Stimulated activated CD8-positive, alpha-beta memory T cell treated with anti-CD3 and anti-CD28 coated beads, Interleukin-4, amount 100 ng/mL, for 4 hours (primary cell): ENCODE results near the gene CCDC85B.
A peak's percentile ranks its signal among the peaks of the same experiment; 100 is the strongest.

Experiments used
- DNase-seq, 2 donors: peaks; one replicate each; pipeline ENCODE4 v3.0.0-alpha.2; 2020; ENCODE audit warnings: low read depth in 2 of 2, low spot score in 1 of 2

Gene CCDC85B

DNA sequence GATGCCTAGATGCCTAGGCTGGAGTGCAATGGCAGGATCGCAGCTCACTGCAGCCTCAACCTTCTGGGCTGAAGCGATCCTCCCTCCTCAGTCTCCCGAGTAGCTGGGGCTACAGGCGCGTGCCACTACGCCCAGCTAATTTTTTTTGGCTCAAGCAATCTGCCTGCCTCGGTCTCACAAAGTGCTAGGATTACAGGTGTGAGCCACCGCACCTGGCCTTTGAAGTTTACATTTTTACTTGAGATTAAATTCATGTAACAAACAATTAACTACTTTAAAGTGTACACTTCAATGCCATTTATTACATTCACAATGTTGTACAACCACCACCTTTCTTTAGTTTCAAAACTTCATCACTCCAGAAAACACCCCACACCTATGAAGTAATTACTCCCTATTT is 13.2 kb downstream of the CCDC85B start:
- DNase-seq = no peak

- DNase-seq = no peak
Observed at GRCh38 chr11:65906602-65907001, 16.1 kb downstream of the CCDC85B start.

- no peak for DNase-seq
Observed at GRCh38 chr11:65907878-65908277, 17.4 kb downstream of the CCDC85B start.

GRCh38 chr11:65911682-65912568 is 21.5 kb downstream of the CCDC85B start:
- DNase-seq = no peak

- no peak for DNase-seq
Observed at GRCh38 chr11:65912845-65913244, 22.4 kb downstream of the CCDC85B start.

- no peak for DNase-seq
Observed at GRCh38 chr11:65915101-65915820, 24.8 kb downstream of the CCDC85B start.

DNA sequence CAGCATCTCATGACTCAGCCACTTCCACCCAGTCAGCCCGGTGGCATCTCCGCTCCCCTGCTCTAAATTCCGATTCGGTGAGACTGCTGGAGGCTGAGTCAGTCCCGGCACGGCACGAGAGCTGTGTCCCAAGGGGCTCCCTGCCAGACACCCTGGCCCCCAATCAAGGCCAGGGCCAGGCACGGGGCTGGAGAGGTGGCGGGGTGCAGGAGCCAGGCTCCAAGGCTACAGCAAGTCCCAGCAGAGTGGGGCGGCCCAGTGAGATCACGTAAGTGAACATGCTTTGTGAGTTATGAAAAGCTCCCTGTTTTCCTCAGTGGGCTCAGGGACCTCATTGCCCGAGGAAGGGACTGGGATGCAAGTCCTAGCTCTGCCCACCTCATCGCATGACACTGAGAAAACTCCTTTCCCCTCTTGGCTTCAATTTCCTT is 25.4 kb downstream of the CCDC85B start:
- no peak for DNase-seq

GRCh38 chr11:65916391-65916790 is 25.9 kb downstream of the CCDC85B start:
- no peak for DNase-seq

GRCh38 chr11:65917077-65917433 is 26.6 kb downstream of the CCDC85B start:
- no peak for DNase-seq

DNA sequence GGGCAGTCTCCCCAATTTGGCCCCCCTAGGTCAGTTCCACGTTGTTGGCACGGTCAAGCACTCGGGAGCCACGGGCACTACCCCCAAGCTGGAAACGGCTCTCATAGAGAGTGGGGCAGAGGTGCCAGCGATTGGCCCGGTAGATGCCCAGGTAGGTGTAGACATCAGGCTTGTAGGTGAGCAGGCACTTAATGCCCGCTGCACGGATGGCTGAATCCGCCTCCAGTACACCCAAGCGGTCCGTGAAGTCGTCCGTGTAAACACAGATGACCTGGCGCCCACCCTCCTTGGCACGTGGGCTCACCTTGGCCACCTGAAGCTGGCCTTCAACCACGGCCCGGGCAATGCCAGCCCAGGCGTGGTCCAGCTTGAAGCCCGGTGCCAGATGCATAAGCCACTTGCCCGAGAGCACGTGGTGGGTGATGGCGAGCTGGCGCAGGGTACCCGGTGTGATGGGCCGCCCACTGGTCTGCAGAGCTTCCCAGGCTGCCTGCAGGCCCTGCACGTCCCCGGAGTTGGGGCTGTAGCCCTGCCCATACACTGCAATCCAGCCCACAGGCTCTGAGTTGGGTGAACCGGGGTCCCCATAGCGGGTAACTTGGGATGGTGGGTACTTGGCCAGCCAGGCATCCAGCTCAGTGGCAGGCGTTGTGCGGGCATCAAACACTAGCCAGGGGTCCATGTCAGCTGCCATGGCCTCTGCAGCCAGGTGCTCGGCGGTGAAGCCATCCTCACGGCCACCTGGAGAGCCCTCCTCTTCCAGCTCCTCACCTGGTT is 27.1 kb downstream of the CCDC85B start:
- DNase-seq = no peak

DNA sequence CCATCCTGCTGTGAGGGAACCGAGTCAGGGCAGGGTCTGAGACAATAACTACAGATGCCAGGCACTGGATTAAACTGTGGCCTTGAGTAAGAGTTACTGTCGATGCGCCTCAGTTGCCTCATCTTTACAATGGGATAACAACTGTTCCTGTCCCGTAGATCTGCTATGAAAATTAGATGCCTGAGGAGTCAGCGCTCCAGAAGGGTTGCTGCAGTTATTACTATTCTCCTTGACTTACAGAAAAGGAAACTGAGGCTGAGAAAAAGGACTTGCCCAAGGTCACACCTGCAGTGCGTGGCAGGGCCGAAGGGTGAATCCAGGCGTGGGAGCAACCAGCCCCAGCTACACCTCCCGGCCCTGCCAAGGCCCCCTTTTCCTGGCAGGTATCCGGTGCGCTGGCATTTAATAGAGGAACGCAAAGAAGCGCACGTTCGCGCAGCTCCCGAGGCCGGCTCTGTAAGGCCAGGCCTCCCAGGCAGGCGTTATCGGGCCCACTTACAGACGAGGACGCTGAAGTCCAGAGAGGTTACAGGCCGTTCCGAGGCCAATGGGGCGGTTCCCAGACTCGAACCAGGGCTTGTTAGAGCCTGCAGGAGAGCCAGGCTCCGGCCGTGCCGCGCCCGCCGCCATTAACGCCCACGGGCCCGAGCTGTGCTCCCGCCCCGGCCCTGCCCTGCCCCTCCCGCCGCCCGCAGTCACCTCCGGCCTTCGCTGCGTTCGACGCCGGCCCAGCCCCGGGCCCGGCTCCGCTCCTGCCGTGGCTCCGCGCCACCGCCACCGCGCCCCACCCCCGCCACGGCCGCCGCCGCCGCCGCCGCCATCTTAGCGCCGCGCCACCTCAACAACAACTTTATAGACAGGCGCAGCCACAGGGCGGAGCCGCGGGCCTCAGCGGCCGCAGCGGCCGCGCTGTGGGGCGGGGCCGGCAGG is 28.0 kb downstream of the CCDC85B start, which contains the start of gene C11orf68:
TSS of gene C11orf68 (minus strand) at position 852 of the 930 bp plus-strand sequence. CDS start at position 821, 31 bp downstream.
- no peak for DNase-seq

GRCh38 chr11:65919141-65919572 is 28.7 kb downstream of the CCDC85B start, which contains the start of gene DRAP1:
Gene DRAP1, plus strand, starts transcription at chr11:65919426. Its CDS starts 76 bp downstream, at chr11:65919502.
- DNase-seq = peak; percentile 97 to 99

GRCh38 chr11:65919573-65920371 is 29.3 kb downstream of the CCDC85B start:
- DNase-seq = peak in 1 of 2 donors; percentile 44

DNA sequence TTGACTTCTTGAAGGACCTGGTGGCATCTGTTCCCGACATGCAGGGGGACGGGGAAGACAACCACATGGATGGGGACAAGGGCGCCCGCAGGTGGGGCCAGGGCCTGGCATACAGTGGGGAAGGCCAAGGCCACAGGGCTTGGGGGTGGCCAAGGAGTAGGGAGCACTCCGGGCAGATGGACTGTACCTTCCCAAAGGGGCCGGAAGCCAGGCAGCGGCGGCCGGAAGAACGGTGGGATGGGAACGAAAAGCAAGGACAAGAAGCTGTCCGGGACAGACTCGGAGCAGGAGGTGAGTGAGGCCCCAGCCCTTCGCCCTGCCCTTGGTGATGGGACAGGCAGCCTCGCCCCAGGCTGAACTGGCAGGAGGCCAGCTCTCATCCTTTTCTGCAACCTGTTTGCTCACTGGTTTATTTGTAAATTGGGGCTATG is 29.9 kb downstream of the CCDC85B start:
- DNase-seq = no peak

DNA sequence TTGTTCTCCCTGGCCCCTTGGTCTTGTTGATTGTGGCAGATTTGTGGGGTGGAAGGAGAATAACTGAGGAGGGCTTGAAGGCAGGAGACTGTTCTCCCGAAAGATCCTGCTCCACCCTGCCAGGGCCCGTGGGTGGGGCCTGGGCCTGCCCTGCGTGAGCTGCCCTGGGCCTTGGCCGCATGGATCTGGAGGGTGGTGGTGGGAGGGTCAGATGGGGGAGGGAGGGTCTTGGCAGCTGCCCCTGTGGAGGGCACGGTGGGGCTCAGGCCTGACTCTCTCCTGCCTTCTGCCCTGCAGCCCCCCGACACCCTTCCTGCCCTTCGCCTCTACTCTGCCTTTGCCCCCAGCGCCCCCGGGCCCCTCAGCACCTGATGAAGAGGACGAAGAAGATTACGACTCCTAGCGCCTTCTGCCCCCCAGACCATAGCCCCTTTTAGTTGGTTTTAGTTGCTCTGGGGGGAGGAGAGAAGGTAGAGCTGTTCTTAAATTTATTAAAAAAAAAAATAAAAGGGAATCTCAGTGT is 30.6 kb downstream of the CCDC85B start:
- DNase-seq = no peak

GRCh38 chr11:65921876-65922275 is 31.4 kb downstream of the CCDC85B start:
- no peak for DNase-seq

- no peak for DNase-seq
Observed at GRCh38 chr11:65922565-65922964, 32.1 kb downstream of the CCDC85B start.

DNA sequence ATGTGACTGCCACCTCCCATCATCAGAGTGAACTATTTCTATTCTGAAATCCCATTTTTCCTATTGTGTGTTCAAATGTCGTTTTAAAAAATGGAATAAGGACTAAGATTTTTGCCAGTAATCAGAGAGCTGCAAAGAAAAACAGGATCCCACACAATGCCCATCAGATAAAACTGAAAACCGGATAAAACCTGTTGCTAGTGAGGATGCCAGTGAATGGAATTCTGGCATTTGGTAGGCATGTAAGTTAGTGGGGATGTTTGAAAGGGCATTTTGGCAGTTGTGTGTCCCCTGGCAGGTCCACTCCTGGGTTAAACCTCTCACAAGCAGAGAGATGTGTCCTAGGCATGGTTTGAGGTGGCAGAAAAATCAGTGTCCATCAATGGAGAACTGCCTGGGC is 34.9 kb downstream of the CCDC85B start:
- no peak for DNase-seq

- DNase-seq = peak; percentile 54 to 56
Observed at GRCh38 chr11:65927904-65928397, 37.5 kb downstream of the CCDC85B start.
